H1 (cell line): Measurements from ENCODE around the gene SAE1.

Experiments used
- CHD7 ChIP-seq: fragments of 300-600 bp; sonication (generic); IDR thresholded peaks from 2 replicates; pipeline ENCODE4 v1.7.1; 2012; ENCODE audit warnings: low read length, moderate library complexity, mild to moderate bottlenecking, inconsistent platforms; ENCODE audit not compliant: insufficient replicate concordance
- CREB1 ChIP-seq: IDR thresholded peaks from 2 replicates; pipeline ENCODE4 v1.6.1; 2012; ENCODE audit warnings: inconsistent platforms
- CTCF ChIP-seq, 3 experiments: IDR thresholded peaks; 1 replicate in 2 of 3; 2 replicates in 1 of 3; pipeline versions ENCODE4 v1.5.1 to v1.6.1; 2011; ENCODE audit warnings: low read length in 3 of 3, mild to moderate bottlenecking in 3 of 3, inconsistent platforms in 2 of 3, low read depth in 1 of 3, moderate library complexity in 1 of 3; ENCODE audit not compliant: insufficient read depth in 1 of 3; ENCODE audit errors: control extremely low read depth in 1 of 3
- EGR1 ChIP-seq: IDR thresholded peaks from 2 replicates; pipeline ENCODE4 v1.6.1; 2011; ENCODE audit warnings: low read depth, low read length, borderline replicate concordance
- EZH2 ChIP-seq: fragments of 200-600 bp; sonication (generic); IDR thresholded peaks from 2 replicates; pipeline ENCODE4 v1.7.1; 2012; ENCODE audit warnings: low read depth, mild to moderate bottlenecking, moderate library complexity, low read length, inconsistent platforms; ENCODE audit not compliant: severe bottlenecking
- HDAC2 ChIP-seq, 2 experiments: fragments of 300-600 bp in 1 of 2; sonication (generic) in 1 of 2; IDR thresholded peaks; 2 replicates each; pipeline ENCODE4 v1.6.1; 2011 to 2012; ENCODE audit warnings: low read depth in 2 of 2, low read length in 2 of 2, mild to moderate bottlenecking in 2 of 2, moderate library complexity in 2 of 2, borderline replicate concordance in 1 of 2, inconsistent platforms in 1 of 2
- RFX5 ChIP-seq: IDR thresholded peaks from 2 replicates; pipeline ENCODE4 v1.6.1; 2011; ENCODE audit warnings: low read depth, low read length, improper control_type of control experiment, borderline replicate concordance
- SP1 ChIP-seq: IDR thresholded peaks from 2 replicates; pipeline ENCODE4 v1.6.1; 2011; ENCODE audit warnings: low read depth, low read length
- SUZ12 ChIP-seq: fragments of 200-600 bp; sonication (generic); IDR thresholded peaks from 2 replicates; pipeline ENCODE4 v1.6.1; 2012; ENCODE audit warnings: mild to moderate bottlenecking, inconsistent platforms, low read length, moderate library complexity, mixed read lengths
- TAF1 ChIP-seq: IDR thresholded peaks from 2 replicates; pipeline ENCODE4 v1.6.1; 2011; ENCODE audit warnings: mild to moderate bottlenecking, low read depth, low read length
- TAF7 ChIP-seq: optimal IDR thresholded peaks from 2 replicates; pipeline ENCODE3; 2011; ENCODE audit warnings: low read depth, mild to moderate bottlenecking, inconsistent platforms, low read length, moderate library complexity, borderline replicate concordance
- TEAD4 ChIP-seq: IDR thresholded peaks from 2 replicates; pipeline ENCODE4 v1.6.1; 2012; ENCODE audit warnings: low read depth, low read length, inconsistent platforms, mixed read lengths
- YY1 ChIP-seq: IDR thresholded peaks from 2 replicates; pipeline ENCODE4 v1.6.1; 2011; ENCODE audit warnings: low read depth, mild to moderate bottlenecking, low read length

GRCh38 chr19:47081095-47081494 lies 49.5 kb upstream of the SAE1 start:
- TF ChIP-seq CTCF (IDR thresholded peaks at IDR 0.05; ENCODE audit: control extremely low read depth in 1 of 3, insufficient read depth in 1 of 3, low read depth in 1 of 3, low read length in 3 of 3) (no peak), EZH2 (no peak), YY1 (no peak), CHD7 (no peak), SP1 (no peak), CREB1 (no peak), EGR1 (no peak), TAF7 (no peak), HDAC2 (IDR thresholded peaks at IDR 0.05; ENCODE audit: borderline replicate concordance in 1 of 2, low read depth in 2 of 2, low read length in 2 of 2) (no peak), TAF1 (no peak), RFX5 (no peak), TEAD4 (no peak), SUZ12 (no peak)
